GM12874 (cell line): ENCODE results near the gene FMR1.

Experiments
- TF ChIP-seq, protein P1 (sequence below): IDR thresholded peaks from 2 replicates; pipeline ENCODE4 v1.5.1; 2011; ENCODE audit warnings: low read depth, mild to moderate bottlenecking, control low read depth, low read length, moderate library complexity; ENCODE audit not compliant: insufficient read depth

The FMR1 gene

DNA sequence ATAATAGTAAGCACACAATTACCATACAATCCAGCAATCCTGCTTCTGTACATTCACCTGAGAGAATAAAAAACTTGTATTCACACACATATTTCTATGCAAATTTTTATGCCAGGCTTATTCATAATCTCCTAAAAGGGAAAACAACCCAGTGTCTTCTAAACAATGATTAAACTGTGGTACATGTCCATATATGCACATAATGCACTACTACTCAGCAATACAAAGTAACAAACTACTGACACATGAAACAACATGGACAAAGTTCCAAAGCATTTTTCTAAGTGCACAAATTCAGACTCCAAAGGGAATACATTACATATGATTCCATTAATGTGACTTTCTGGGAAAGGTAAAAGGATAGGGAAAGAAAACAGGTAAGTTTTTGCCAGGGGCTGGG lies 18.0 kb upstream of the FMR1 start:
- TF ChIP-seq, protein P1, sequence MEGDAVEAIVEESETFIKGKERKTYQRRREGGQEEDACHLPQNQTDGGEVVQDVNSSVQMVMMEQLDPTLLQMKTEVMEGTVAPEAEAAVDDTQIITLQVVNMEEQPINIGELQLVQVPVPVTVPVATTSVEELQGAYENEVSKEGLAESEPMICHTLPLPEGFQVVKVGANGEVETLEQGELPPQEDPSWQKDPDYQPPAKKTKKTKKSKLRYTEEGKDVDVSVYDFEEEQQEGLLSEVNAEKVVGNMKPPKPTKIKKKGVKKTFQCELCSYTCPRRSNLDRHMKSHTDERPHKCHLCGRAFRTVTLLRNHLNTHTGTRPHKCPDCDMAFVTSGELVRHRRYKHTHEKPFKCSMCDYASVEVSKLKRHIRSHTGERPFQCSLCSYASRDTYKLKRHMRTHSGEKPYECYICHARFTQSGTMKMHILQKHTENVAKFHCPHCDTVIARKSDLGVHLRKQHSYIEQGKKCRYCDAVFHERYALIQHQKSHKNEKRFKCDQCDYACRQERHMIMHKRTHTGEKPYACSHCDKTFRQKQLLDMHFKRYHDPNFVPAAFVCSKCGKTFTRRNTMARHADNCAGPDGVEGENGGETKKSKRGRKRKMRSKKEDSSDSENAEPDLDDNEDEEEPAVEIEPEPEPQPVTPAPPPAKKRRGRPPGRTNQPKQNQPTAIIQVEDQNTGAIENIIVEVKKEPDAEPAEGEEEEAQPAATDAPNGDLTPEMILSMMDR = no peak

DNA sequence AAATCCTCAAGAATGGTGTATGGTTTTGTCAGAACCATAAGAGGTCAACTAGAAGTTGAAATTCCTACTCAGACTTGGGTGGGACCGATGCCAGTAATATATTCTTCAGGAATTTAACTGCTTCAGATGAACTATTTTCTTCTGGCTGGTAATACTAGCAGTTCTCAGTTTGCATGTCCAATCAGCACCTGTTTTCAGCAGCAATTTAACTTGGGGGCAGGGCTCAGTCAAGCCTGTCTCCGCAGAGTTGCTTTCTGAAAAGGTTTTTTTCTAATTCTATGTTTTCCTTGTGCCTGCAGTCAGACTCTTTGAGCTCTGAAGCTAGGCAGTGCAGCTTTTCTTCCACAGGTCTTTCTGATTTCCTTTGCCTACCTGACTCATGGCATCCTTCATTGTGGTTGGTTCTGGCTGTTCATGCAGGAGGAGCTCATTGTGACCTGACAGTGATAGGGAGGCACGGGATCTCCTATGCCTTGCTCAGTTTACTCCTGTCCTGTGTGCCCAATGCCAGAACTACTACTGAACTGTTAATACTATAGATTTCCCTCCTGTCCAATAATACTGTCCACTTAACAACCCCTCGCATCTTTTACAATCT lies 17.3 kb upstream of the FMR1 start:
- TF ChIP-seq, protein P1 = no peak

DNA sequence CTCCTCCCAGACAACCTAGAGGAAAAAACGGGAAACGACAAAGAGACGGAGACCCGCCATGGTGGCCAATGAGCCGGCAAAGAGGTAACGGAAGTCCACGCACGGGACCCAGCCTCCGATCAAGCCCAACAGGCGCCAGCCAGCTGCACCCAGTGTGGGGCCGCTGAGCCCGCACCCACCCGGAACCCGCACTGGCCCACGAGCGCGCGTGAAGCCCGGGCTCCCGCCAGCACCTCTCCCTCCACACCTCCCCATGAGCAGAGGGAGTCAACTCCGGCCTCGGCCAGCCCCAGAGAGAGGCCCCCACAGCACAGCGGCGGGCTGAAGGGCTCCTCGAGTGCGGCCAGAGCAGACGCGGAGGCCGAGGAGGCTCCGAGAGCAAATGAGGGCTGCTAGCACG lies 14.6 kb upstream of the FMR1 start:
- TF ChIP-seq, protein P1 = no peak

DNA sequence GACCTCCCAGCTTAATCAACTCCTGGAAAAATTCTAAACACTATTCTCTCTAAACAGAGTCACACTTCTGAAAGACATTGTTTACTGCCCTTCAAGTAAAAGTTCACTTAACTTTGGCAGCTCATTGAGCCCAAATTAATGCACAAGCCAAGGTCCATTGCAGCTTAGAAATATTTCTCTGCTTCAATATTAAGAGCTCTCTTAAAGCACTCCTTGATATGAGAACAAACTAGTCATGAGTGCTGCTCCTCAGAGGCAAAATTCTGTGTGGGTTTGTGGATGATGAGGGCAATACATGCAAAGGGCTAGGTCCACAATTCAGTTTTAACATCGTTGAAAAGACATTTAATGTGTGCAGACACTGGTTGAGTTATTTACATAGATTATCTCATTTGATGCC lies 12.8 kb upstream of the FMR1 start:
- TF ChIP-seq, protein P1 = no peak

DNA sequence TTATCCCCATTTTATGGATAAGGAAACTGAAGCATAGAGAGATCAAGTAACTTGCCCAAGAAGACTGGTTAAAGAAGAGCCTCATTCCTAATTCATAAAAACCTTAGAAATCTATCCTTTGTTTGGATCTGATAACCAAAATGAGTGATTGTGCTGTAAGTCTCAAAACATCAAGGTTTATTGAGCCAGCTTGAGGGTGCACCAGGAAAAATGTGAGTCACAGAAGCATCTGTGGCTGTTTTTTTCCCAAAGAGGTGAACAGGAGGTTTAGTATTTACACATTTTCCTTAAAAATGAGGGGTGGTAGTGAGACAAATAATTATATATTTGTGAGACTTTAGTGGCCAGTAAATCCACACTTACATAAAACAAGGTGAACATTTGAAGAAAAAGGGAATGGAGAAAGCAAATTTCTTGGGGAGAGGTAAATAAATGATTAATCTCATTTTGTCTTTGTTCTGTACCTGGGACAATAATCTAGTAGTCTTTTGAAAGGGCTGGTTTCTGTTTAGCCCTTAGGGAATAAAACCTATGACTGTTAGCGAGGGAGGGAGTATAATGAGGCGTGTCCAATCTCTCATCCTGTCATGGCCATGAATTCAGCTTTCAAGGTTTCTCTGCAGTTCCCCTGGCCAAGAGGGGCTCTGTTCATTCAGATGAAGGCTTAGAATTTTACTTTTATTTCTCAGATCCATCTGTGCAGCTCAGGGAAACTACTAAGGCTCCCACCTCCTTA lies 12.2 kb upstream of the FMR1 start:
- TF ChIP-seq, protein P1 = no peak

DNA sequence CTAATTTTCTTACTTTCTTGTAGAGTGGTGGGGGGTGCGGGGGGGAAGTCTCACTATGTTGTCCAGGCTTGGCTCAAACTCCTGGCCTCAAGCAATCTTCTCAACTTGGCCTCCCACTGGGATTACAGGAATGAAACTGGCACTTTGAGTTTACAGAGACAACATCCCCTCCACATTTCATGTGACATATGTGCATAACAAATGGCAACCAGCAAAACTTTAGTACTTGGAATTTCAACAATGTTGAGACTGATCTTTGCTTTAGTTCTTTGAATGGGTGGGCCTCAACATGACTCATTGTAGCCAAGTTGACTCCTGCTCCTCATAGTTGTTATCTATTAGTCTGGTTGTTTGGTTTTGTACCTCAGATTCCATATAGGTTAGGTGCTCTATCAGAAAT lies 11.4 kb upstream of the FMR1 start:
- TF ChIP-seq, protein P1 = no peak

DNA sequence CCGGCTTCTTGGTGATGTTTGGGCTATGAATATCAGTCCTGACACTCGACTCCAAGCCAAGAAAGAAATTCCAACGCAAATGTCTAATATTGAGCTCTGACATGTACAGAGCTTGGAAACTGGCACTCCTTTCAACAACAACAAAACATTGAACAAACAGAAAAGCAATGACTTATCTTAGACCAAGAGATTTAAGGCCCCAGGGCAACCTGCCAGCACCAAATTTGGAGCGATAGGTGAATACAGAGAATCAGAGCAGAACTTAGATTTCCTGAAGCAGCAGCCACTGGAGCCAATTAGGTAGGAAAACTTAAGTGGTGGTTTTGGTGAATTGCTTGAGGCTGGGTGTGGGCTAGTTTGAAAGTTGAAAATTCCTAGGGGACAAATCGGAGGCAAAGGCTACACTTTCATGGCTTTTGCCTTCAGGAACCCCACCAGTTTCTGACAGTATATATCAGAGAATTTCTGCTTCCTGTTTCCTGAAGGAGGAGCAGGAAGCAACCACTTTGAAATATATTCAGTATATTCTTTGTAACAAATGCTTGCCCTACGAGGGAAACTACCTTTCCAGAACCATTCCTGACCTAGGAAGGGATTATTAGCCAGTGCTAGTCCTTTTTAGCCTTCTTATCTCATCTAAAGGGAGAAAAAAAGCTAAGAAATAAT lies 10.1 kb upstream of the FMR1 start:
- TF ChIP-seq, protein P1 = no peak
